ENCODE results near the gene SIRPB1.
"Not testable (repeated sequence)": the region's sequence is repeated elsewhere in the genome, so short reads cannot be mapped to it uniquely, and the experiment has no call there.

The SIRPB1 gene

DNA sequence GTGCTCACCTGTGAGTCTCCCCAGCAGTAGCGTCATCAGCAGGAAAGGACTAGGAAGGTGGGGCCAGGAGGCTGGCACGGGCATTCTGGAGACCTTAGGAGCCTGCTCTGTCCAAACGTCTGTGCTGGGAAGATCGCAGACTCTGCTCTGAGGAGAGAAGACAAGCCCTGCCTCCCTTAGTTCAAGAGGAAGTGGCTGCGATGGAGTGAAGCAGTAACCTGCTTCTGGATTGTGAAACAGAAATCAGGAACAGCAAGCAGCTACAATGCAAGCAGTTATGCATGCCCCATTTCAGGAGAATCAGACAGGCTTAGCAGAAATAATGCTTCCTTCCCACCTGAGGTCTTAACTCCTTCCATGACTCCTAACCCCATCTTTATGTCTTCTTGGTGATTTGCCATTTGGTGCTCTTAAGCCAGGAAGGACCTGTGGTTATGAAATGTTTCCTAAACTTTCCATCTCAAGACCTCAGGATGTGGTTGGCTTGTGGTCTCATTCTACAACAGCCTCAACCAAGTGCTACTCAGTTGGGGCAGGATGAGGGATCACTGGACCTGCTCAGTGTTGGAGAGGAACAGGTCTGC is at the start of gene SIRPB1:
SIRPB1 (minus strand) TSS at position 149 of the 584 bp plus-strand sequence; CDS start at position 84, 65 bp downstream.
- no peak for DNase-seq (ENCODE audit: low read depth in 3 of 3, low spot score in 1 of 3)

GRCh38 chr20:1669304-1669703 is 49.5 kb upstream of the SIRPB1 start:
- DNase-seq (ENCODE audit: low read depth in 3 of 3, low spot score in 1 of 3) = no peak

DNA sequence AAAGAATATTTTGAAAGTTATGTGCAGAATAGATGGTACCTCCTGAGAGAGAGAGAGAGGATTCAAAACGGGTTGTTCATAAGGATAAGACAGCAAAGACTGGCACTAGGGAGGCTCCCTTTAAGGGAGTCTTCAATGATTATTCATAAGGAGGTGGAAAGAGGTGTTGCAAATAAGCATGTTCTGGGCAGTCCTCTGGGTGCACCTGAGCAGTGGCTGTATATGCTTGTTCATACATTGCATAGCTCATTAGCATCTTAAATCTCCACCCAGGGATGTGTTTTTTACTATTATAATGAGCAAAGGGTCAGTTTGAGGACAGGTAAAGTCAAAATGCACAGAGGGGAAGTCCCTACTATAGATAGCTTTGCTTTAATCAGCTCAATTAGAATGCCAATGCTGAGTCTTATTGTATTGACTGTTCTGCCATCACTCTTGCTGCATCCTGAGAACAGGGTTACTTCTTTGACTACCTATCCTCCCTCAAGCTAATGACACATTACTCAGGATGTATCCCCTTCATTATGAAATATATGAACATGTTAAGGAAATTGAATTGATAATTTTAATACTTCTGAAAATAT is 47.8 kb upstream of the SIRPB1 start:
- no peak for DNase-seq (ENCODE audit: low read depth in 3 of 3, low spot score in 1 of 3)

- DNase-seq (ENCODE audit: low read depth in 3 of 3, low spot score in 1 of 3) = no peak
Measured at GRCh38 chr20:1666802-1667201, 47.0 kb upstream of the SIRPB1 start.

DNA sequence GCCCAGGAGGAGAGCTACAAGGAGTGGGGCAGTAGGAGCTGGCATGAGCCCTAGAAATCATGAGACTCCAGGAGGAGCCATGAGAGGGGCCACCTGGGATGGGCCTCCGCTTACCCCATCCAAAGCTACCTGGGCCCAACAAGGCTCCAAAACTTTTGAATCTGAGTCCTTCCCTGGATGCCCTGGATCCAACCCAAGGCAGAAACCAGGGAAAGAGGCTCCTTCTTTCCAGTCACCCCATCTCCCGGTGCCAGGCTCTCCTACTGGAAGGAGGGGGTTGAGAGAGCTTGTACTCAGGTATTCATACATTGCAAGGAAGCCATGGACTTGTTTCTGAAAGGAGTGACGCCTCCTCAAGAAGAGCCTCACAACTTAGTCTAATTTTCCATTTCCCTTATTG is 45.5 kb upstream of the SIRPB1 start:
- DNase-seq (ENCODE audit: low read depth in 3 of 3, low spot score in 1 of 3) = no peak

- peak in 2 of 3 donors; percentile 31 to 36 for DNase-seq (ENCODE audit: low read depth in 3 of 3, low spot score in 1 of 3)
Measured at GRCh38 chr20:1664911-1665310, 45.1 kb upstream of the SIRPB1 start.

DNA sequence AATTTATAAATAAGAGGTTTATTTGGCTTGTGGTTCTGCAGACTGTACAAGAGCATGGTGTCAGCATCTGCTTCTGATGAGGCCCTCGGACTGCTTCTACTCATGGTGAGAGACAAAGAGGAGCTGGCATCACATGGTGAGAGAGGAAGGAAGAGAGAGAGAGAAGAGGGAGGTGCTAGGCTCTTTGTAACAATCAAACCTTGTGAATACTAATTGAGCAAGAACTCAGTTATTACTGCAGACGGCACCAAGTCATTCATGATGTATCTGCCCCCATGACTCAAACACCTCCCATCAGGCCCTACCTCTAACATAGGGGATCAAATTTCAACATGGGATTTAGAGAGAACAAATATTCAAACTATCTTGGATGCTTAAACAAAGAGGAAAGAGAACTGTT is 44.1 kb upstream of the SIRPB1 start:
- no peak for DNase-seq (ENCODE audit: low read depth in 3 of 3, low spot score in 1 of 3)

- no peak for DNase-seq (ENCODE audit: low read depth in 3 of 3, low spot score in 1 of 3)
Measured at GRCh38 chr20:1661542-1662299, 41.9 kb upstream of the SIRPB1 start.

GRCh38 chr20:1660246-1660645 is 40.4 kb upstream of the SIRPB1 start:
- DNase-seq (ENCODE audit: low read depth in 3 of 3, low spot score in 1 of 3) = no peak

DNA sequence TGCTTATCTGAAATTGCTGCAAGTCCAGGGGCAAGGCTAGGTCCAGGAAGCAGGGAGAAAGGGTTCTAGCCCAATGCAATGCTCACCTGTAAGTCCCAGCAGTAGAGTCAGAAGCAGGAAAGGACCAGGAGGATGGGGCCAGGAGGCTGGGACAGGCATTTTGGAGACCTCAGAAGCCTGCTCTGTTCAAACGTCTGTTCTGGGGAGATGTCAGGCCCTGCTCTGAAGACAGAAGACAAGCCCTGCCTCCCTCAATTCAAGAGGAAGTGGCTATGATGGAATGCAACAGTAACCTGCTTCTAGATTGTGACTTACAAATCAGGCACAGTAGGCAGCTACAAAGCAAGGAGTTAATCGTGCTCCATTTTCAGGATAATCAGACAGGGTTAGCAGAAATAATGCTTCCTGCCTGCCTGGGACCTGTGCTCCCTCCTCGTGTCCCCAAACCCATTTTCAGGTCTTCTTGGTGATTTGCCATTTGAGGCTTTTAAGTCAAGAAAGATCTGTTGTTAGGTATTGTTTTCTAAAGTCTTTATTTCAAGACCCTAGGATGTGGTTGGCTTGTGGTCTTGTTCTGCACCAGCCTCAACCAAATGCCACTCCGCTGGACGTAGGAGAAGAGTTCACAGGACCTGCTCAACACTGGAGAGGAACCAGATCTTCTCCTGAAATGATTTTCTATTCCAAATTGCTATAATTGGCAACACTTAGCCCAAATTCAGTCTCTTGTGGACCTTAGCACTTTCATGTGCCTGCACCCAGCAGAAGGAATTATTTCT is 37.9 kb upstream of the SIRPB1 start, which contains the start of gene SIRPG:
SIRPG (minus strand) TSS at position 224 of the 779 bp plus-strand sequence; CDS start at position 159, 65 bp downstream.
- DNase-seq (ENCODE audit: low read depth in 3 of 3, low spot score in 1 of 3) = peak in 1 of 3 donors; percentile 13

DNA sequence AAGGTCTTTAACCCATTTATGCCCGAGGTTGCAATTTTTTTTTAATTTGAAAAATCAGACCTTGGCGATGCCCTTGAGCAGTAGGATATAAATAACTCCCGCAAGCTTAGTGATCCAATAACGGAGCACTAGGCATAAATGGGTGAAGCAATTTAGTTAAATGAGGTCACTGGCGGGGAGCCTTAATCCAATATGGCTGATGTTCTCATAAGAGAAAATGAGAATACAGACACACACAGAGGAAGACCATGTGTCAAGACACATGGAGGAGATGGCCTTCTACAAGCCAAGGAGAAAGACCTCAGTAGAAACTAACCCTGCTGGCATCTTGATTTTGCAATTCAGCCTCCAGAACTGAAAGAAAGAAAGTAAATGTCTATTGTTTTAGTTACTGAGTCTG is 37.0 kb upstream of the SIRPB1 start:
- DNase-seq (ENCODE audit: low read depth in 3 of 3, low spot score in 1 of 3) = no peak

DNA sequence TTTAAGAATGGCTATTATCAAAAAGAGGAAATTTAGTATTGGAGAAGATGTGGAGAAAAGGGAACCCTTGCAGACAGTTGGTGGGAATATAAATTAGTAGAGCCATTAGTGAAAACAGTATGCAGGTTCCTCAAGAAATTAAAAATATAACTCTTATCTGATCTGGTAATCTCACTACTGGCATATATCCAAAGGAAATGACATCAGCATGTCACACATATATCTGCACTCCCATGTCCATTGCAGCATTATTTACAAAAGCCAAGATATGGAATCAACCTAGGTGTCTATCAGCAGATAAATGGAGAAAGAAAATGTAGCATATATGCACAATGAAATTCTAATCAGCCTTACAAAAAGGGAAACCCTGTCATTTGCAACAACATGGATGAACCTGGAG is 35.2 kb upstream of the SIRPB1 start:
- DNase-seq (ENCODE audit: low read depth in 3 of 3, low spot score in 1 of 3) = no peak

- DNase-seq (ENCODE audit: low read depth in 3 of 3, low spot score in 1 of 3) = no peak
Measured at GRCh38 chr20:1652960-1653359, 33.2 kb upstream of the SIRPB1 start.

DNA sequence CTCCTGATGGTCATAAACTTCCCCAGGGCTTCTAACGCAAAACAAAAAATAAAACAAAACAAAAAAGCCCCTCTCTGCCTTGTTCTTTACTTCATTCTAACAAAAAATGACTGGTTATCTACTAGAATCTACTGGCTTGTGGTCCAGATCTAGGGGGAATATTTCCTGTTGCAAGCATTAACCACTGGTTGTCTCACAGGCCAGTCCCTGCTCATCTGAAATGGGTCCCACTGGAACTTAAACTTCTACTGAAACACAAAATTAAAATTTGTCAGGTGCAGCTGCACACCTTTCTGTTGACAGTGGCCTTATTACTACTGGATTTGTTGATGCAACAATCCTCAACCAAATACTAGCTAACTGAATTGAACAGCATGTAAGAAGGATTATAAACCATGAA is 32.3 kb upstream of the SIRPB1 start:
- no peak for DNase-seq (ENCODE audit: low read depth in 3 of 3, low spot score in 1 of 3)

- no peak for DNase-seq (ENCODE audit: low read depth in 3 of 3, low spot score in 1 of 3)
Measured at GRCh38 chr20:1651268-1652058, 31.7 kb upstream of the SIRPB1 start.

DNA sequence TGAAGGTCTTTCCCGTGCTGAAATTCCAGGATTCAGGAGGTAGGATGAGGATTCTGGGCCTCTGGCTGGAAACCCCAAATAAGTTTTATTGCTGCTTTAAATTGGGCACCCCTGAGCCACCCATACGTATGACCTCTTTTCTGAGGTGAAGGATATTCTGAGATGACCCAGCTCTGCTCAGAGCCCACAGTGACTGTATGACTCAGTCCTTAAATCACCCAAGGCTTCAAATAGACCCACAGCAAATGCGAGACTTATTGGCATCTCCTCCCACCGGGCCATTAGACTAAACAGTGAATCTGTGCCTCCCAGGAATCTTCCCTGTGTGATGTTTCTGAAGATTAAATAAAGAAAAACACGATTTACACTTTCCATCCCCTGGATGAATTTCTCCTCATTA is 28.3 kb upstream of the SIRPB1 start:
- no peak for DNase-seq (ENCODE audit: low read depth in 3 of 3, low spot score in 1 of 3)

DNA sequence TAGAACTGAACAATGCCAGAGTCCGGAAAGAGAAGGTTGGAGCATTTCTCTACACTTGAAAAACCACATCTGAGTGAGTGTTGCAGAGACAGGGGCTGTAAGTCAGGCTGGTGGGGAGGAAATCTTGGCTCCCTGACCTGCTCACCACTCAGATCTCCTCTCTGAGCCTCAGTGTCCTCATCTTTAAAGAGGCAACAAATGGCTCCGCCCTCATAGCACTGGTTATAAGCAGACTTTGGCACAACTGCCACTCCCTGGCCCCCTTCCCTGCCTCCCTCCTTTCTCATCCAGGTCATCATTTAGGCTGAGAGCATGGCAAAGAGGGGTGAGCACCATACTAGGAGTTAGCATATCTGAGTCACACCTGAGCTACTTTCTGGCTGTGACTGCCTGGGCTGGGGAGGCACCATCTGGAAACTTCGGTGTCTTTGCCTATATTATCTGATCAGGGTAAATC is 27.2 kb upstream of the SIRPB1 start:
- DNase-seq (ENCODE audit: low read depth in 3 of 3, low spot score in 1 of 3) = peak in 1 of 3 donors; percentile 16

DNA sequence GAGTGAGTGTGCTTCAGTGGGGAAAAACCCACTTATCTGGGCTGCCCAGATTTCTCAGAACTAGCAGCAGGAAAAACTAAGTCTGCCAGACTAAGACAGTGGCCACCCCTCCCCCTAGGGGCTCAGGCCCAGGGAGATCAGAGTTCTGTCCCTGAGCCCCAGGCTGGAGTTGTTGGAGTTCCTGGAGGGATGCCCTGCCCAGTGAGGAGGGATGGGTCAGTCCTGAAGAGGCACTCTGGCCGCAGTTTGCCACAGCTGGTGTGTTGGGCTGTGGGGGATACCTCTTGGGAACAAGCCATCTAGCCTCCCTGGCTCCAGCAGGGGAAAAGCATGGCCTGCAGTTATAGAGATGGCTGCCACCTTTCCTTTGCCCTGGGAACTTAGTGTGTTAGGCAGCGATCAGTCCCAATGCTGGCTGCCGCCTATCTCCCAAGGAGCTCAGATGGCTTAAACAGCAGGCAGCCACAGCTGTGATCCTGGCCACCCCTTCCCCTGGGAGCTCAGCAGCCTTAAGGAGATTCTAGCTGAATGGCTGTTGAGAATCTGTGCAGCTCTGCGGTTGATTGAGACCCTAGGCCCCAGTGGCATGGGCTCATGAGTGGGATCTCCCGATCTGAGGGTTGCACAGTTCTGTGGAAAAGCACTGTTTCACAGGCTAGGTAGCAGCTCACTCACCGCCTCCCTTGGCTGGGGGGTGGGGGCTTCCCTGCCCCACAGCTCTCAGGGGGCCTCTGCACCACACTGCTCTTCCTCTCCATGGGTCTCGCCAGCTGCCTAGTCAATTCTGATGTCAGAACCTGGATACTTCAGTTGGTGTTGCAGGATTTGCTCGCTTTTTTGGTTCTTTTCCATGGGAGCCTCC is 24.5 kb upstream of the SIRPB1 start:
- no peak for DNase-seq (ENCODE audit: low read depth in 3 of 3, low spot score in 1 of 3)

DNA sequence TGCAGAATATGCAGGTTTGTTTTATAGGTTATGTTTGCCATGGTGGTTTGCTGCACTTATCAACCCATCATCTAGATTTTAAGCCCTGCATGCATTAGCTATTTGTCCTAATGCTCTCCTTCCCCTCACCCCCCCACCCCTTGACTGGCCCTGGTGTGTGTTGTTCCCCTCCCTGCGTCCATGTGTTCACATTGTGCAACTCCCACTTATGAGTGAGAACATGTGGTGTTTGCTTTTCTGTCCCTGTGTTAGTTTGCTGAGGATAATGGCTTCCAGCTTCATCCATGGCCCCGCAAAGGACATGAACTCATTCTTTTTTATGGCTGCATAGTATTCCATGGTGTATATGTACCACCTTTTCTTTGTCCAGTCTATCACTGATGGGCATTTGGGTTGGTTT is 18.8 kb upstream of the SIRPB1 start:
- DNase-seq (ENCODE audit: low read depth in 3 of 3, low spot score in 1 of 3) = not testable (repeated sequence)

DNA sequence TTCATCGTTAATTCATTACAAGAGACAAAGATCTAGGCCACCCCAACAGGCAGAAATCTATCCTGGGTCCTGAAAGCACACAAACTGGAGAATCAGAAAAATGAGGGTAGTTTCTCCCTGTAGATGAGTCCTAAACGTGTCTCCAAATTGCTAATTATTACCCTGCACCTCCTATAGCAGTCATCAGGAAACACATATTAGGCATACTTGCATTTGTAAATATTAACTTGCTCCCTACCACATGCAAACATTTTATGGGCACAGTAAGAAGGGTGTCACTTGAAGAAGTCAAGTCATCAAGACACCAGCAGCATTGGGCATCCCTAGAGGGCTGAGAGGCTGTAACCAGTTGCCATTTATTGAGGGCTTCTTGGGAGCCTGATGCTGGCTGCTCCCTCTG is 17.9 kb upstream of the SIRPB1 start:
- DNase-seq (ENCODE audit: low read depth in 3 of 3, low spot score in 1 of 3) = no peak

All from stimulated activated CD4-positive, alpha-beta T cell treated with anti-CD3 and anti-CD28 coated beads, TNF-alpha, amount 100 ng/mL, for 1 hour (primary cell).